Erythroblast (primary cell): ENCODE data around the gene KCNT2.

Experiments used
- DNase-seq, 2 experiments: peaks; one replicate each; lab custom pipeline; 2025; lab: John Stamatoyannopoulos, UW
- GATA1 ChIP-seq: IDR thresholded peaks from 2 replicates; pipeline ENCODE4 v1.6.1; 2011; ENCODE audit warnings: low read depth, mild to moderate bottlenecking, control low read depth, low read length, moderate library complexity
- POLR2A ChIP-seq: IDR thresholded peaks from 2 replicates; pipeline ENCODE4 v1.6.1; 2011; ENCODE audit warnings: mild to moderate bottlenecking, low read length

KCNT2 gene

GRCh38 chr1:196376630-196377328, 231.5 kb downstream of the KCNT2 start:
- no peak for DNase-seq
- TF ChIP-seq GATA1: no peak
- no peak for TF ChIP-seq POLR2A

- TF ChIP-seq POLR2A: no peak
- no peak for TF ChIP-seq GATA1
- DNase-seq: no peak
Observed at GRCh38 chr1:196373798-196374197, 234.4 kb downstream of the KCNT2 start.

GRCh38 chr1:196372896-196373536, 235.2 kb downstream of the KCNT2 start:
- peak; percentile 23 to 55 for DNase-seq
- TF ChIP-seq POLR2A (no peak), GATA1 (no peak)

- no peak for TF ChIP-seq POLR2A
- TF ChIP-seq GATA1: no peak
- no peak for DNase-seq
Observed at GRCh38 chr1:196367838-196368237, 240.4 kb downstream of the KCNT2 start.

- no peak for TF ChIP-seq GATA1
- TF ChIP-seq POLR2A: no peak
- no peak for DNase-seq
Observed at GRCh38 chr1:196366817-196367495, 241.3 kb downstream of the KCNT2 start.

- no peak for TF ChIP-seq GATA1
- no peak for TF ChIP-seq POLR2A
- peak in 1 of 2 experiments; percentile 33 for DNase-seq
Observed at GRCh38 chr1:196361112-196361714, 247.0 kb downstream of the KCNT2 start.

- no peak for TF ChIP-seq POLR2A
- no peak for TF ChIP-seq GATA1
- no peak for DNase-seq
Observed at GRCh38 chr1:196357913-196358312, 250.3 kb downstream of the KCNT2 start.

- DNase-seq: peak; percentile 24 to 41
- no peak for TF ChIP-seq GATA1
- TF ChIP-seq POLR2A: no peak
Observed at GRCh38 chr1:196355206-196355786, 252.9 kb downstream of the KCNT2 start.

GRCh38 chr1:196344453-196344852, 263.8 kb downstream of the KCNT2 start:
- DNase-seq: no peak
- TF ChIP-seq GATA1: no peak
- TF ChIP-seq POLR2A: no peak

- DNase-seq: no peak
- TF ChIP-seq GATA1: no peak
- no peak for TF ChIP-seq POLR2A
Observed at GRCh38 chr1:196324345-196324744, 283.9 kb downstream of the KCNT2 start.

- TF ChIP-seq GATA1 (no peak), POLR2A (no peak)
- no peak for DNase-seq
Observed at GRCh38 chr1:196323869-196324268, 284.4 kb downstream of the KCNT2 start.

- TF ChIP-seq GATA1 (no peak), POLR2A (no peak)
- no peak for DNase-seq
Observed at GRCh38 chr1:196319301-196319700, 288.9 kb downstream of the KCNT2 start.

GRCh38 chr1:196317535-196318522, 290.4 kb downstream of the KCNT2 start:
- peak; percentile 22 to 41 for DNase-seq
- no peak for TF ChIP-seq GATA1
- TF ChIP-seq POLR2A: no peak
